ENCODE results near the gene H2AZ2.

Gene H2AZ2

GRCh38 chr7:44801890-44802289 is 46.0 kb downstream of the H2AZ2 start:
- no peak overlapping the region for H3K4me3 ChIP-seq (ENCODE audit: low read depth, low read length, poor library complexity, severe bottlenecking)
- H3K9ac ChIP-seq (ENCODE audit: low read length) = no peak overlapping the region
- no peak overlapping the region for H3K4me2 ChIP-seq (ENCODE audit: low read length)
- TF ChIP-seq EZH2 (IDR thresholded peaks at IDR 0.05; ENCODE audit: borderline replicate concordance, low read length) (no peak), CTCF (IDR thresholded peaks at IDR 0.05; ENCODE audit: low read length) (no peak)
- peaks cover 48% of the 10 kb centered on the region for H3F3A ChIP-seq (ENCODE audit: insufficient read depth, low read length)
- no peaks in the 10 kb centered on the region for H3K27me3 ChIP-seq (ENCODE audit: insufficient read depth, low read length)
- no peaks in the 10 kb centered on the region for H3K9me3 ChIP-seq (ENCODE audit: low read length)
- H3K9me2 ChIP-seq (ENCODE audit: low read depth, low read length) = no peaks in the 10 kb centered on the region
- H4K20me1 ChIP-seq (ENCODE audit: insufficient read depth, low read length) = 0 out of 2 replicates have a peak, but pooled peaks cover 6% of the 10 kb centered on the region
- peaks cover 26% of the 10 kb centered on the region for H3K79me2 ChIP-seq (ENCODE audit: insufficient read depth, low read length)
- H3K36me3 ChIP-seq (ENCODE audit: insufficient read depth, low read length) = peaks cover 82% of the 10 kb centered on the region
- no peak overlapping the region for H2AFZ ChIP-seq (ENCODE audit: low read length)
- H3K27ac ChIP-seq (ENCODE audit: low read depth, low read length, poor library complexity, severe bottlenecking) = no peak overlapping the region
- peaks cover 17% of the 10 kb centered on the region for H3K4me1 ChIP-seq (ENCODE audit: insufficient read depth, low read length, severe bottlenecking)

- Histone ChIP-seq H3K36me3 (ENCODE audit: insufficient read depth, low read length) (peaks cover 84% of the 10 kb centered on the region), H4K20me1 (ENCODE audit: insufficient read depth, low read length) (0 out of 2 replicates have a peak, but pooled peaks cover 6% of the 10 kb centered on the region), H3K27me3 (ENCODE audit: insufficient read depth, low read length) (no peaks in the 10 kb centered on the region), H3K9ac (ENCODE audit: low read length) (no peak overlapping the region), H3K4me3 (ENCODE audit: low read depth, low read length, poor library complexity, severe bottlenecking) (no peak overlapping the region), H3K9me2 (ENCODE audit: low read depth, low read length) (no peaks in the 10 kb centered on the region), H2AFZ (ENCODE audit: low read length) (no peak overlapping the region), H3K27ac (ENCODE audit: low read depth, low read length, poor library complexity, severe bottlenecking) (no peak overlapping the region), H3K4me1 (ENCODE audit: insufficient read depth, low read length, severe bottlenecking) (peaks cover 25% of the 10 kb centered on the region), H3K4me2 (ENCODE audit: low read length) (peak overlapping the region; percentile 6; the same call in 1 of the 2 replicates), H3K9me3 (ENCODE audit: low read length) (no peaks in the 10 kb centered on the region), H3F3A (ENCODE audit: insufficient read depth, low read length) (peaks cover 46% of the 10 kb centered on the region), H3K79me2 (ENCODE audit: insufficient read depth, low read length) (peaks cover 32% of the 10 kb centered on the region)
- TF ChIP-seq CTCF (IDR thresholded peaks at IDR 0.05; ENCODE audit: low read length) = no peak
- no peak for TF ChIP-seq EZH2 (IDR thresholded peaks at IDR 0.05; ENCODE audit: borderline replicate concordance, low read length)
Observed at GRCh38 chr7:44799939-44800338, 47.9 kb downstream of the H2AZ2 start.

- Histone ChIP-seq H3K4me1 (ENCODE audit: insufficient read depth, low read length, severe bottlenecking) (peaks cover 25% of the 10 kb centered on the region), H4K20me1 (ENCODE audit: insufficient read depth, low read length) (0 out of 2 replicates have a peak, but pooled peaks cover 6% of the 10 kb centered on the region), H3F3A (ENCODE audit: insufficient read depth, low read length) (peaks cover 43% of the 10 kb centered on the region)
Observed at GRCh38 chr7:44798649-44799305, 49.1 kb downstream of the H2AZ2 start.

More at GRCh38 chr7:44798649-44799305, 49.1 kb downstream of the H2AZ2 start:
- Histone ChIP-seq H3K36me3 (ENCODE audit: insufficient read depth, low read length) (peaks cover 72% of the 10 kb centered on the region), H3K9me3 (ENCODE audit: low read length) (no peaks in the 10 kb centered on the region), H3K79me2 (ENCODE audit: insufficient read depth, low read length) (peaks cover 32% of the 10 kb centered on the region), H3K4me3 (ENCODE audit: low read depth, low read length, poor library complexity, severe bottlenecking) (peak overlapping the region; percentile 80), H3K9ac (ENCODE audit: low read length) (no peak overlapping the region; the same call in 1 of the 2 replicates), H3K4me2 (ENCODE audit: low read length) (peak overlapping the region; percentile 99), H3K27me3 (ENCODE audit: insufficient read depth, low read length) (no peaks in the 10 kb centered on the region), H2AFZ (ENCODE audit: low read length) (no peak overlapping the region), H3K27ac (ENCODE audit: low read depth, low read length, poor library complexity, severe bottlenecking) (no peak overlapping the region), H3K9me2 (ENCODE audit: low read depth, low read length) (no peaks in the 10 kb centered on the region)
- no peak for TF ChIP-seq EZH2 (IDR thresholded peaks at IDR 0.05; ENCODE audit: borderline replicate concordance, low read length)
- no peak for TF ChIP-seq CTCF (IDR thresholded peaks at IDR 0.05; ENCODE audit: low read length)
